ENCODE measurements around the gene CSNK1G1.
A peak's percentile ranks its signal among the peaks of the same experiment; 100 is the strongest.

Gene CSNK1G1

DNA sequence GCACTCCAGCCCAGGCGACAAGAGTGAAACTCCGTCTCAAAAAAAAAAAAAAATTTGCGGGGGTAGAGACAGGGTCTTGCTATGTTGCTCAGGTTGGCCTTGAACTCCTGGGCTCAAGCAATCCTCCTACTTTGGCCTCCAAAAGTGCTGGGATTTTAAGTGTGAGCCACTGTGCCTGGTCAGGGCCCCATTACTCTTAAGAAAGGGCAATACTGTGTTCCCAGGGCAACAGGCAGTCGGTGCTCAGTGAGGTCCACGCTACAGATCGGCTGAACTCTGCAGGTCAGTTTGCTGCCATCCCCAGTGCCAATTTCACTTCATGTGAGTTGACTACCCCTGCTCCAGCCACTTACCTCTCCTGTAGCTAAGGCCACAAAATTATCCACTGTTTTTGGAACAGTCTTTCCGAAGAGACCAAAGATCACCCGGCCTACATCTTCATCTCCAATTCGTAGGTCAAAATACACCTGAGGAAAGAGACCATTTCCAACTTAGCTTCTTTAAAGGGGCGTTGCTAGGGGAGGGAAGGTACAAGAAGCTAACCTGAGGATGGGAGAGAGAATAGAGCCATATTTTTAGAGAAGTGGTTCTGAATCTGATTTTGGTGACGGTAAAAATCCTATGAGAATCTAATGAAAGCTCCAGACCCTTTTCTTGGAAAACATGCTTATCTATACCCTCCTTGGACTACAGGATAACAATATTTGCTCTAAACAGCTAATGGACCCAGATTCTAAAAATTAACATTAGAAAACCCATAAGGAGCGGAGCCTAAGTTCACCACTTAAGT, 194.1 kb downstream of the CSNK1G1 start:
- Mint-ChIP-seq H3K36me3 (ENCODE audit: low read depth) (peaks cover 40% of the 10 kb centered on the region), H3K27ac (peak overlapping the region; percentile 88), H3K9me3 (no peaks in the 10 kb centered on the region), H3K4me3 (peak overlapping the region; percentile 96), H3K4me1 (ENCODE audit: low read depth) (peaks cover 44% of the 10 kb centered on the region), H3K27me3 (ENCODE audit: low read depth) (no peaks in the 10 kb centered on the region)
- no peak for DNase-seq (ENCODE audit: low spot score)

DNA sequence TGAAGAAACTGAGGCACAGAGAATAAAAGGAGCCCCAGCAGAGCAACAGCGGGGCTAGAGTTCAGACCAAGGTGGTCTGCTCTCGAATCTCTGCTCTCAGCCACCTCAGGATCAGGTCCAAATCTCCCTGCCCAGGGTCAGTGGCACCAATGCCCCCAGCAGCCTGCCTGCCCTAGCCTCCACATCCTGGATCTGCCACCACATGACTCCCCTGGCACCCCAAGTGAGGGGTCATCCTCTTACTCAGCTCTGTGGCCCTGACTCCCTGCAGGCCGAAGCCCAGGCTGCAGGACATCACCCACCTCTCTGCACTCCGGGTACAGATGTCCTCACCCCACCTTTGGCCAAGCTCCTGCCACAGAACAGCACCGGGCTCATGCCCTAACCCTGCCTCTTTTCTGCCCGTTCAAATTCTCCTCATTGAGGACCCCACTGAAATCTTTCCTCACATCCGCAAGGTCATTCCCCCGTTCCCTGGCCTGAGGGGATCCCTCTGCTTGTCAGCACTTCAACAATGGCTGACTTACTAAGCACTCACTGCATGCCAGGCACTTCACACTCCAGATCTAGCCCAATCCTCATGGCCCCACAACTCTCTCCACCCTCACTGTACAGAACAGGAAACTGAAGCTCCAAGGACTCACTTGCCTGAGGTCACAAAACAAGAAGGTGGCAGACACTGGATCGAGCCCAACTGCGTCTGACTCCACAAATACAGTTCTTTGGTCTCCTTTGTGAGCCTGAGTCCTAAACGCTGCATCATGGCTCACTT, 197.4 kb downstream of the CSNK1G1 start:
- Mint-ChIP-seq H3K4me3 (peak overlapping the region; percentile 15), H3K36me3 (ENCODE audit: low read depth) (peaks cover 60% of the 10 kb centered on the region), H3K27me3 (ENCODE audit: low read depth) (peaks cover under 1% of the 10 kb centered on the region), H3K9me3 (no peaks in the 10 kb centered on the region), H3K27ac (peak overlapping the region; percentile 33), H3K4me1 (ENCODE audit: low read depth) (peaks cover 29% of the 10 kb centered on the region)
- DNase-seq (ENCODE audit: low spot score): no peak

DNA sequence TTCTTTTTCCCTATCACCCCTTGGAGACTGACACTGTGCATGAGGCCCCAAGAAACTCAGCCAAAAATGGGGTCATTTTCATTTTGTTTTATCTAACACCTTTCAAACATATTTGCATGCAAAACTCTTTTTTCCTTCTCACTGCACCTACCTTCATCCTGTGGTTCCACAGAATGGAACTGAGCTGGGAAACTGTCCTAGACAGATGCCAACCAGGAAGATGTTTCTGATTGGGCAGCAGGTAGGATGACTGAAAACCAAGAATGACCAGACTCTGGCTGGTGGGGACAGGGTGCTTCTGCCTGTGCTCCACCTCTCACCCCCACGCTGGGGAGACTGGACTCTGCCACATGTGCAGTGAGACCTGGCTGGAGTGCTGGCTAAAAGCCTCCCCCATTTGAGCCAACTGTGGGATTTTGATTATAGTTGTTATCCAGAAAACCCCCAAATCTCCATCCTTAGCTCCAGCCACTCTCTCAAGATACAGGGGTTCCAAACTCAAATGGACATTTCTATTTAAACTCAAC, 198.3 kb downstream of the CSNK1G1 start:
- peaks cover 29% of the 10 kb centered on the region for H3K4me1 Mint-ChIP-seq (ENCODE audit: low read depth)
- peaks cover 3% of the 10 kb centered on the region for H3K27me3 Mint-ChIP-seq (ENCODE audit: low read depth)
- peaks cover 62% of the 10 kb centered on the region for H3K36me3 Mint-ChIP-seq (ENCODE audit: low read depth)
- peak overlapping the region; percentile 7 for H3K27ac Mint-ChIP-seq
- H3K4me3 Mint-ChIP-seq: no peak overlapping the region
- no peaks in the 10 kb centered on the region for H3K9me3 Mint-ChIP-seq
- no peak for DNase-seq (ENCODE audit: low spot score)

GRCh38 chr15:64156652-64157331, 199.2 kb downstream of the CSNK1G1 start:
- Mint-ChIP-seq H3K27me3 (ENCODE audit: low read depth) (peaks cover 3% of the 10 kb centered on the region), H3K4me1 (ENCODE audit: low read depth) (peaks cover 25% of the 10 kb centered on the region), H3K4me3 (no peak overlapping the region), H3K9me3 (no peaks in the 10 kb centered on the region), H3K36me3 (ENCODE audit: low read depth) (peaks cover 56% of the 10 kb centered on the region), H3K27ac (no peak overlapping the region)
- DNase-seq (ENCODE audit: low spot score): no peak

GRCh38 chr15:64155802-64156651, 199.9 kb downstream of the CSNK1G1 start:
- no peak overlapping the region for H3K4me3 Mint-ChIP-seq
- peaks cover 3% of the 10 kb centered on the region for H3K27me3 Mint-ChIP-seq (ENCODE audit: low read depth)
- no peak overlapping the region for H3K27ac Mint-ChIP-seq
- peaks cover 54% of the 10 kb centered on the region for H3K36me3 Mint-ChIP-seq (ENCODE audit: low read depth)
- no peak for DNase-seq (ENCODE audit: low spot score)
- peaks cover 24% of the 10 kb centered on the region for H3K4me1 Mint-ChIP-seq (ENCODE audit: low read depth)
- no peaks in the 10 kb centered on the region for H3K9me3 Mint-ChIP-seq

DNA sequence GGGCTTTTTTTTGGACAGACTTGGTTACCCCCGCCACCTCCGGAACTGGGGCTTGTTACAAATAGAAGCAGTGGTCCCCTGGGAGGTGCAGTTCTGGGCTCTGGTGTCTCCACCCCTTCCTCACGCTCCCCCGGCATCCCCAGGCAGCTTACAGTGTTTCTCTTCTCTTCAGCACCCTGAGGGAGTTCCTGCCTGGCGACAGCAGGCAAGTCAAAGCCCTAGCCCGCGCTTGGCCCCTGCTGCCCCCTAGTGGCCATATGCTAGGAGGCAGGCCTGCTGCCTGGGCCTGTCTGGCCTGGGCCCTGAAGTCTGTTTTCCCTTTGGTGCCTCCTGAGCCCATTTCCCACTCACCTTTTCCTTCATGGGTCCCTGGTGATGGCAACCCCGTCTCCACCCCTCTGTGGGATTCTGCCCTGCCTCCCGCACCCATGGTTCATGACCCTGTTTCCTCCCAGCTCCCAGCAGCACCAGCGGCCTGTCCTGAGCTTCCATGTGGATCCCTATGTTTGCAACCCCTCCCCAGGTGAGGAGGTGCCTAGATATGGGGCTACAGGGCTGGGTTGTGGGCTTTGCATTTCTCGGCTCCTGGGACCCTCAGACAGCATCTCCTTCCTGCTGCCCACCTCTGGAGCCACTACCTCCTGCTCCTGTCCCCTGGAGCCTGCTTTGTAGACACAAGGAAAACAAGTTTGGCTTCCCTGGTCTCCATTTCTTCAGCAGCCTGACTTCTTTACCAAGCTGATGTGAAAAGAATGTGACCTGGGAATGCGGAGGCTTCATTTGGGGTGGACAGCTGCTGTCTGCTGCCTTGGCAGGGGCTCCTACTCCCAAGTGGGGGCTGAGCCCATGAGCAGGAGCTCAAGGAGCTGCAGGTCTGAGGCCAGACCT, 202.2 kb downstream of the CSNK1G1 start:
- H3K27me3 Mint-ChIP-seq (ENCODE audit: low read depth): peaks cover 3% of the 10 kb centered on the region
- peaks cover 21% of the 10 kb centered on the region for H3K4me1 Mint-ChIP-seq (ENCODE audit: low read depth)
- peak; percentile 86 for DNase-seq (ENCODE audit: low spot score)
- no peaks in the 10 kb centered on the region for H3K9me3 Mint-ChIP-seq
- peak overlapping the region; percentile 50 for H3K27ac Mint-ChIP-seq
- peaks cover 39% of the 10 kb centered on the region for H3K36me3 Mint-ChIP-seq (ENCODE audit: low read depth)
- H3K4me3 Mint-ChIP-seq: peak overlapping the region; percentile 76

- peaks cover 3% of the 10 kb centered on the region for H3K27me3 Mint-ChIP-seq (ENCODE audit: low read depth)
- no peak overlapping the region for H3K27ac Mint-ChIP-seq
- no peak for DNase-seq (ENCODE audit: low spot score)
- H3K36me3 Mint-ChIP-seq (ENCODE audit: low read depth): peaks cover 31% of the 10 kb centered on the region
- H3K4me1 Mint-ChIP-seq (ENCODE audit: low read depth): peaks cover 16% of the 10 kb centered on the region
- no peaks in the 10 kb centered on the region for H3K9me3 Mint-ChIP-seq
- peak overlapping the region; percentile 49 for H3K4me3 Mint-ChIP-seq
These were observed 203.2 kb downstream of the CSNK1G1 start for GRCh38 chr15:64152507-64153387.

DNA sequence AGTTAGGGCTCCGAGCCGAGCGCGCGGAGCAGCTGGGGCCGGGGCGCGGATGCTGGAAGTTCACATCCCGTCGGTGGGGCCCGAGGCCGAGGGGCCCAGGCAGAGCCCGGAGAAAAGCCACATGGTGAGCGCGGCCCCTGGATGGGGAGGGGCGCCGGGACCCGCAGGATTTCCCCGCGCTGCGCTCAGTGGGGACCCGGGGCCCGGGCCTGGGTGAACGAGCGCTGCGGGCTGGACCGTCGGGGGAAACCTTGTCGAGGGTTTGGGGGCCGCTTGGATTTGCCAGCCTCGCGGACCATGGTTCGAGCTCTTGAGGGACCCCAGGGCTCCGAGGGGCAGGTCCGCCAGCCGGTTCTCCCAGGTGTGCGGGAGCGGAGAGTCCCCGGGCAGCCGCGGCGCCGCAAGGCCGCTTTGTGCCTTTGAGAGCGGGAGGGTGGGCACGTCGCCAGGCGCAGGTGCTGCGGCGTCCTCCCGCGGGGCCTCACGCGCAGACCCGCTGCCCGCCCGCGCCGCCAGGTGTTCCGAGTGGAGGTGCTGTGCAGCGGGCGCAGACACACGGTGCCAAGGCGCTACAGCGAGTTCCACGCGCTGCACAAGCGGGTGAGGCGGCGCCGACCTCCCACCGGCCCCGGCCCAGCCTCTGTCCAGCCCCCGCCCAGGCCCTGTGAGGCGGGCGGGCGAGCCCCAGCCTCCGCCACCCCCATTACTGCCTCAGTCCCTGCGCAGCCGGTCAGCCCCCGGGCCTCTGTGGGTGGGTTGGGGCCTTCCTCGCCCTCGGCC, 204.1 kb downstream of the CSNK1G1 start, which contains the start of gene SNX22:
Gene SNX22, plus strand, starts transcription at position 5 of the 780 bp plus-strand sequence. Its CDS starts 45 bp downstream, at position 50.
- Mint-ChIP-seq H3K27ac (peak within 1 kb of the TSS; percentile 55), H3K9me3 (no peaks in the 10 kb centered on the region), H3K4me3 (peak within 1 kb of the TSS; percentile 87), H3K27me3 (ENCODE audit: low read depth) (peaks cover 3% of the 10 kb centered on the region), H3K36me3 (ENCODE audit: low read depth) (peaks cover 22% of the 10 kb centered on the region), H3K4me1 (ENCODE audit: low read depth) (peaks cover 16% of the 10 kb centered on the region)
- no peak for DNase-seq (ENCODE audit: low spot score)

DNA sequence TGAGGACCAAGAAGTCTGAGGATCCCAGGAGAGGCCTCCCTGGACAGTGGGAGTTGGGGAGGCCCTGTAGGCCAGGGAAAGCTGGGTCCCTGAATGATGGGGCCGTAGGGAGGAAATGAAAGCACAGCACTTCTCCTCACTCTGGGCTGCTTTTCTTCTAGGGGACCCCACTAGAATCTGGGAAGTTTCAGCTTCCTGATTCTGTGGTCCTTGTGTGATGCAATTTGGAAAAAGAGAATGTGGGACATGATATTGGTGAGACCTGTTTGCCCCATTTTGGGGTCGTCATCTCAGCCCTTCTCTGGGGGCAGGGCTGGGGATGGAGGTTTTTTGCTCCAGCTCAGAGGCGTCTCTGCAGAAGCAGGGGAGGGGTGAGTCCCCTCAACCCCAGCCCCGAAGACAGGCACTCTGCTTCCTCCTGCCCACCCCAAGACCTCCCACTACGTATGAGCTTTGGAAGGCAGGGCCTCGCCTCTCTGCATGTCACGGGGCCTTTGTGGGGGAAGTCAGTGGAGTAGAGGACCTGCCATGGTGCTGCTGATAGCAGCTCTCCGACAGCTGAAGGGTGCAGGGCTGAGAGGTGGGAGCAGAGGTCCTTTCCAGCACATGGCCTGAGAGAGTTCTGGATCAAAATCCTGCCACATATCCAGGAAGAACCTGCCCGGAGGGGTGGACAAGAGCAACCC, 205.9 kb downstream of the CSNK1G1 start:
- peak overlapping the region; percentile 30 for H3K4me3 Mint-ChIP-seq
- no peaks in the 10 kb centered on the region for H3K9me3 Mint-ChIP-seq
- peaks cover 3% of the 10 kb centered on the region for H3K27me3 Mint-ChIP-seq (ENCODE audit: low read depth)
- peaks cover 16% of the 10 kb centered on the region for H3K4me1 Mint-ChIP-seq (ENCODE audit: low read depth)
- DNase-seq (ENCODE audit: low spot score): no peak
- H3K27ac Mint-ChIP-seq: peak overlapping the region; percentile 71
- H3K36me3 Mint-ChIP-seq (ENCODE audit: low read depth): peaks cover 7% of the 10 kb centered on the region

DNA sequence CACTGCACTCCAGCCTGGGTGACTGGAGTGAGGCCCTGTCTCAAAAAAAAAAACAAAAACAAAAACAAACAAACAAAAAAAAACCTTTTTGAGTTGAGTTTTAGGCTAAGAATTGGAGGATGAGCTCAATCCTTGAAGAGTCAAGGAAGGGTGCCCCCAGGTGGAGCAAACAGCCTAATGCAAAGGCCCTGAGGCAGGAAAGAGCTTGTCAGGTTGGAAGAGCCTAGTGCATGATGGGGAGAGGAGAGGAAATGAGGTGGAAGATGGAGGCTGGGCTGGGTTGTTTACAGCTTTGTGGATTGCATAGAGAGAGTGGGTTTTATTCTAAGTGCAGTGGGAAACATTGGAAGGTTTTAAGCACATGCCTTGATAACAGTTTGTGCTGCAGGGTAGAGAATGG, 206.5 kb downstream of the CSNK1G1 start:
- Mint-ChIP-seq H3K9me3 (no peaks in the 10 kb centered on the region), H3K27ac (peak overlapping the region; percentile 71), H3K4me3 (peak overlapping the region; percentile 30), H3K36me3 (ENCODE audit: low read depth) (peaks cover 5% of the 10 kb centered on the region), H3K27me3 (ENCODE audit: low read depth) (peaks cover 3% of the 10 kb centered on the region), H3K4me1 (ENCODE audit: low read depth) (peaks cover 16% of the 10 kb centered on the region)
- DNase-seq (ENCODE audit: low spot score): no peak

GRCh38 chr15:64148581-64148980, 207.4 kb downstream of the CSNK1G1 start:
- no peak overlapping the region for H3K4me3 Mint-ChIP-seq
- no peak overlapping the region for H3K27ac Mint-ChIP-seq
- H3K36me3 Mint-ChIP-seq (ENCODE audit: low read depth): peaks cover 2% of the 10 kb centered on the region
- peaks cover 15% of the 10 kb centered on the region for H3K4me1 Mint-ChIP-seq (ENCODE audit: low read depth)
- no peaks in the 10 kb centered on the region for H3K9me3 Mint-ChIP-seq
- DNase-seq (ENCODE audit: low spot score): no peak
- peaks cover 3% of the 10 kb centered on the region for H3K27me3 Mint-ChIP-seq (ENCODE audit: low read depth)
